Measurements from ENCODE around the gene IQGAP2. TPM values are rescaled to one million over a fixed set of nuclear protein-coding genes. Genes with fewer than 3 reads are reported as not detected.

The IQGAP2 gene
- total and polyA plus RNA-seq, 2 donors (not counting 1 experiment from before 2014, with no cell fraction given): 8.1 to 15.0 TPM

DNA sequence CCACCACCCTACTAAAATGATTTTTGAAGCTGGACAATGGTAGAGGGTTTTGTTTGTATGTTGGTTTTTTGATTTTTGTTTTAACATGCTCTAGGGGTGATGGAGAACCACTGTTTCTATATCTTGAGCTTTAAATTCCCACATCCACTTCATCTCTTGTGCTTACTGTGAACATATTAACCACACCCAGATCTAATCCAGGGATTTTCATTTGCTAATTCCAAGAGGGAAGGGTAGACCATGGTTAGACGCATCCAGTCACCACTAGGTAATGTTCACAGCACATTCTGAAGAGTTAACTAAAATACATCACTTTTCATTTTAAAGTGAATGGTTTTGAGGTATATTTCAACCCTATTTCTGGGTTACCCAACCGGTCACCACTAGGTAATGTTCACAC is 36.5 kb upstream of the IQGAP2 start:
- POLR2A ChIA-PET: no interaction called here
- no peak overlapping the region for H3K9ac ChIP-seq (ENCODE audit: low read length)
- Mint-ChIP-seq H3K4me3 (no peak overlapping the region), H3K27ac (no peak overlapping the region), H3K27me3 (peaks cover 11% of the 10 kb centered on the region), H3K9me3 (ENCODE audit: insufficient read depth) (no peaks in the 10 kb centered on the region), H3K4me1 (no peaks in the 10 kb centered on the region)
- no peak overlapping the region for H3K27ac ChIP-seq (ENCODE audit: low read length in 2 of 2)
- no peak overlapping the region for H3K4me2 ChIP-seq (replicated peaks; ENCODE audit: low read depth, low read length, poor library complexity, severe bottlenecking)
- H3K4me1 ChIP-seq (ENCODE audit: control insufficient read depth in 2 of 2, insufficient read depth in 2 of 2, low read length in 2 of 2): no peaks in the 10 kb centered on the region
- no peaks in the 10 kb centered on the region for H3K79me2 ChIP-seq (ENCODE audit: control insufficient read depth, insufficient read depth, low read length)
- no peaks in the 10 kb centered on the region for H3K9me3 ChIP-seq (ENCODE audit: control extremely low read depth in 1 of 3, control insufficient read depth in 2 of 3, insufficient read depth in 1 of 3, low read length in 2 of 3)
- H3K4me3 ChIP-seq (ENCODE audit: control extremely low read depth in 1 of 5, extremely low read depth in 1 of 5, insufficient read depth in 1 of 5, low read depth in 2 of 5, low read length in 4 of 5): no peak overlapping the region
- no peaks in the 10 kb centered on the region for H3K36me3 ChIP-seq (replicated peaks in 1 of 2; ENCODE audit: control extremely low read depth in 1 of 2, control insufficient read depth in 1 of 2, extremely low read depth in 1 of 2, insufficient read depth in 2 of 2, low read length in 1 of 2)
- no peaks in the 10 kb centered on the region for H3K27me3 ChIP-seq (replicated peaks in 1 of 4; ENCODE audit: control extremely low read depth in 1 of 4, control insufficient read depth in 3 of 4, insufficient read depth in 4 of 4, low read length in 3 of 4)
- intact Hi-C loops (cut with micrococcal nuclease): no loop called here
- CTCF ChIA-PET: no interaction called here
- no peak for DNase-seq
- TF ChIP-seq CTCF (IDR thresholded peaks at IDR 0.05) (no peak), EZH2 (IDR thresholded peaks at IDR 0.05; ENCODE audit: borderline replicate concordance, insufficient read depth, low read depth, low read length, poor library complexity, severe bottlenecking) (no peak)
- H4K20me1 ChIP-seq (ENCODE audit: control insufficient read depth, insufficient read depth, low read length, poor library complexity, severe bottlenecking): no peaks in the 10 kb centered on the region
- WGBS (ENCODE audit: insufficient coverage): no CpG with 5 or more reads among the region's 2 CpGs
- ATAC-seq (ENCODE audit: low read depth): no peak
- H2AFZ ChIP-seq (ENCODE audit: insufficient read depth, low read depth, low read length, poor library complexity, severe bottlenecking): no peak overlapping the region

DNA sequence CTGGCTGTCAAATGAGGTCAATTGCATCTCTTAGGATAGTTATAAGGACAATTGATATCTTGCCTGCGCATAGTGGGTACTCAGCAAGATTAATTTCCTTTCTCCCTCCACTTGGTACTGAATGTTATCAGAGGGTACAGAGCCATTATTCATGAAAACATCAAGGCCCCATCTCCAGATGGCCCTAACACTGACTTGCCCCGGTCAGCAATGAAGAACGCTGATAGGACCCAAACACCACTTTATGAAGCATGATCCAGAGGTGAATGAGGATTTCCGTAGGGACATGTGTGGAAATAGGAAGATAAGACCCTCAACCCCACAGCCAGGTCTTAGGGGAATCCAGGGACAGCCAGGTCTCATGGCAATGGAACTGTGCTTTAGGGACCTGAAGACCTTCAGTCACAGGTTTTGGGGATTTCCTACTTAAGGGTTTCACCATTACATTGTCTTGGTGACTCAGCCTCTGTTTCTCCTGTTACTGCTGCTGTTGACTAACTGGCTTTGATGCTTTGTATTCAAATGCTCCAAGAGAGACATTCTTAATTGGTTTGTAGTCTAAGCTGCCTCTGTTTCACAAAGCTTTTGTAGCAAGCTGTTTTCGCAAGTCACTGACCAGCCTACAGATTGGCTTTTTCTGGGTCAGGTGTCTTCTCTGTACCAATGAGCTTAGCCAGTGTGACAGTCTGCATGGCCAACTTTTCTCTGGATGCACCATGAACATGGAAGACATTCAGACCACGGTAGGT is 35.3 kb upstream of the IQGAP2 start:
- intact Hi-C loops (cut with micrococcal nuclease): no loop called here
- H3K9ac ChIP-seq (ENCODE audit: low read length): no peak overlapping the region
- DNase-seq: no peak
- no peak for TF ChIP-seq EZH2 (IDR thresholded peaks at IDR 0.05; ENCODE audit: borderline replicate concordance, insufficient read depth, low read depth, low read length, poor library complexity, severe bottlenecking)
- no peak for TF ChIP-seq CTCF (IDR thresholded peaks at IDR 0.05)
- no peak overlapping the region for H3K4me3 Mint-ChIP-seq
- no peak overlapping the region for H2AFZ ChIP-seq (ENCODE audit: insufficient read depth, low read depth, low read length, poor library complexity, severe bottlenecking)
- no peaks in the 10 kb centered on the region for H3K4me1 Mint-ChIP-seq
- POLR2A ChIA-PET: no interaction called here
- no peaks in the 10 kb centered on the region for H3K27me3 ChIP-seq (replicated peaks in 1 of 4; ENCODE audit: control extremely low read depth in 1 of 4, control insufficient read depth in 3 of 4, insufficient read depth in 4 of 4, low read length in 3 of 4)
- WGBS (ENCODE audit: insufficient coverage): 100% methylated on average over 2 of the region's 6 CpGs
- H3K36me3 ChIP-seq (replicated peaks in 1 of 2; ENCODE audit: control extremely low read depth in 1 of 2, control insufficient read depth in 1 of 2, extremely low read depth in 1 of 2, insufficient read depth in 2 of 2, low read length in 1 of 2): no peaks in the 10 kb centered on the region
- no peaks in the 10 kb centered on the region for H3K4me1 ChIP-seq (ENCODE audit: control insufficient read depth in 2 of 2, insufficient read depth in 2 of 2, low read length in 2 of 2)
- H4K20me1 ChIP-seq (ENCODE audit: control insufficient read depth, insufficient read depth, low read length, poor library complexity, severe bottlenecking): no peaks in the 10 kb centered on the region
- H3K9me3 Mint-ChIP-seq (ENCODE audit: insufficient read depth): no peaks in the 10 kb centered on the region
- ATAC-seq (ENCODE audit: low read depth): no peak
- no peak overlapping the region for H3K27ac ChIP-seq (ENCODE audit: low read length in 2 of 2)
- peaks cover 11% of the 10 kb centered on the region for H3K27me3 Mint-ChIP-seq
- no peaks in the 10 kb centered on the region for H3K79me2 ChIP-seq (ENCODE audit: control insufficient read depth, insufficient read depth, low read length)
- no peak overlapping the region for H3K4me2 ChIP-seq (replicated peaks; ENCODE audit: low read depth, low read length, poor library complexity, severe bottlenecking)
- no peak overlapping the region for H3K4me3 ChIP-seq (ENCODE audit: control extremely low read depth in 1 of 5, extremely low read depth in 1 of 5, insufficient read depth in 1 of 5, low read depth in 2 of 5, low read length in 4 of 5)
- H3K9me3 ChIP-seq (ENCODE audit: control extremely low read depth in 1 of 3, control insufficient read depth in 2 of 3, insufficient read depth in 1 of 3, low read length in 2 of 3): no peaks in the 10 kb centered on the region
- H3K27ac Mint-ChIP-seq: no peak overlapping the region
- CTCF ChIA-PET: no interaction called here
